ENCODE measurements around the gene GIMD1. TPM values are rescaled to one million over a fixed set of nuclear protein-coding genes. Genes with fewer than 3 reads are reported as not detected.
"Not testable (repeated sequence)": the region's sequence is repeated elsewhere in the genome, so short reads cannot be mapped to it uniquely, and the experiment has no call there.

GIMD1 gene
- total RNA-seq, 1 donor from 2014 or later = not detected

DNA sequence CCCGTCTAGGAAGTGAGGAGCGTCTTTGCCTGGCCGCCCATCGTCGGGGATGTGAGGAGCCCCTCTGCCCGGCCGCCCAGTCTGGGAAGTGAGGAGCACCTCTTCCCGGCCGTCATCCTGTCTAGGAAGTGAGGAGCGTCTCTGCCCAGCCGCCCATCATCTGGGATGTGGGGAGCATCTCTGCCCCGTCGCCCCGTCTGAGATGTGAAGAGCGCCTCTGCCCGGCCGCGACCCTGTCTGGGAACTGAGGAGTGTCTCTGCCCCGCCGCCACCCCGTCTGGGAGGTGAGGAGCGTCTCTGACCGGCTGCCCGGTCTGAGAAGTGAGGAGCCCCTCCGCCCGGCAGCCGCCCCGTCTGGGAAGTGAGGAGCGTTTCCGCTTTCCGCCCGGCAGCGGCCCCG lies 47.4 kb downstream of the GIMD1 start:
- H3K27ac ChIP-seq (ENCODE audit: low read depth, low read length); H3K4me3 ChIP-seq (ENCODE audit: insufficient read depth, low read depth, low read length); H4K20me1 ChIP-seq (ENCODE audit: insufficient read depth, low read length); H3K4me3 Mint-ChIP-seq (ENCODE audit: unreplicated experiment); H3K9me3 ChIP-seq (ENCODE audit: insufficient read depth, low read depth, low read length); H3K27me3 Mint-ChIP-seq (ENCODE audit: low read depth, unreplicated experiment); H3K4me1 Mint-ChIP-seq (ENCODE audit: low read depth, unreplicated experiment); H2AFZ ChIP-seq (ENCODE audit: low read depth, low read length); H3K4me2 ChIP-seq (ENCODE audit: low read length); H3K36me3 Mint-ChIP-seq (ENCODE audit: low read depth, unreplicated experiment); H3K36me3 ChIP-seq (ENCODE audit: insufficient read depth, low read length); H3K9me3 Mint-ChIP-seq (ENCODE audit: unreplicated experiment); H3K27ac Mint-ChIP-seq (ENCODE audit: unreplicated experiment); H3K27me3 ChIP-seq (ENCODE audit: insufficient read depth, low read length); H3K9ac ChIP-seq (ENCODE audit: low read length); FAIRE-seq; DNase-seq (ENCODE audit: low read depth): not testable (repeated sequence)
- H3K4me1 ChIP-seq (ENCODE audit: insufficient read depth, low read length) = peaks cover 10% of the 10 kb centered on the region
- peaks cover 74% of the 10 kb centered on the region for H3K79me2 ChIP-seq (ENCODE audit: insufficient read depth, low read length)

GRCh38 chr4:106320235-106320634 lies 48.3 kb downstream of the GIMD1 start:
- H3K9ac ChIP-seq (ENCODE audit: low read length) = no peak overlapping the region
- H3K9me3 ChIP-seq (ENCODE audit: insufficient read depth, low read depth, low read length) = no peaks in the 10 kb centered on the region
- peaks cover 8% of the 10 kb centered on the region for H3K4me1 Mint-ChIP-seq (ENCODE audit: low read depth, unreplicated experiment)
- TF ChIP-seq CTCF (IDR thresholded peaks at IDR 0.05; ENCODE audit: insufficient read depth, low read depth, low read length) = no peak
- no peak for TF ChIP-seq EZH2 (IDR thresholded peaks at IDR 0.05; ENCODE audit: insufficient read depth, low read length)
- DNase-seq (ENCODE audit: low read depth) = no peak
- H3K36me3 Mint-ChIP-seq (ENCODE audit: low read depth, unreplicated experiment) = peaks cover 2% of the 10 kb centered on the region
- H3K4me3 ChIP-seq (ENCODE audit: insufficient read depth, low read depth, low read length) = no peak overlapping the region
- no peaks in the 10 kb centered on the region for H3K36me3 ChIP-seq (ENCODE audit: insufficient read depth, low read length)
- no peaks in the 10 kb centered on the region for H3K27me3 ChIP-seq (ENCODE audit: insufficient read depth, low read length)
- no peaks in the 10 kb centered on the region for H3K9me3 Mint-ChIP-seq (ENCODE audit: unreplicated experiment)
- H2AFZ ChIP-seq (ENCODE audit: low read depth, low read length) = no peak overlapping the region
- H3K4me1 ChIP-seq (ENCODE audit: insufficient read depth, low read length) = peaks cover 11% of the 10 kb centered on the region
- H3K27ac ChIP-seq (ENCODE audit: low read depth, low read length) = no peak overlapping the region
- H3K27me3 Mint-ChIP-seq (ENCODE audit: low read depth, unreplicated experiment) = no peaks in the 10 kb centered on the region
- peaks cover 5% of the 10 kb centered on the region for H4K20me1 ChIP-seq (ENCODE audit: insufficient read depth, low read length)
- H3K79me2 ChIP-seq (ENCODE audit: insufficient read depth, low read length) = peaks cover 83% of the 10 kb centered on the region
- no peak overlapping the region for H3K4me3 Mint-ChIP-seq (ENCODE audit: unreplicated experiment)
- H3K4me2 ChIP-seq (ENCODE audit: low read length) = no peak overlapping the region
- FAIRE-seq = no peak
- no peak overlapping the region for H3K27ac Mint-ChIP-seq (ENCODE audit: unreplicated experiment)

- no peak overlapping the region for H3K27ac Mint-ChIP-seq (ENCODE audit: unreplicated experiment)
- peak overlapping the region; percentile 93 for H3K4me2 ChIP-seq (ENCODE audit: low read length)
These were observed 50.1 kb downstream of the GIMD1 start for GRCh38 chr4:106318511-106318910.

More at GRCh38 chr4:106318511-106318910, 50.1 kb downstream of the GIMD1 start:
- H3K9me3 ChIP-seq (ENCODE audit: insufficient read depth, low read depth, low read length) = no peaks in the 10 kb centered on the region
- peaks cover 15% of the 10 kb centered on the region for H3K4me1 Mint-ChIP-seq (ENCODE audit: low read depth, unreplicated experiment)
- DNase-seq (ENCODE audit: low read depth) (no peak), FAIRE-seq (no peak)
- H3K79me2 ChIP-seq (ENCODE audit: insufficient read depth, low read length) = peaks cover 87% of the 10 kb centered on the region
- no peak overlapping the region for H3K4me3 ChIP-seq (ENCODE audit: insufficient read depth, low read depth, low read length)
- H2AFZ ChIP-seq (ENCODE audit: low read depth, low read length) = no peak overlapping the region
- H4K20me1 ChIP-seq (ENCODE audit: insufficient read depth, low read length) = peaks cover 5% of the 10 kb centered on the region
- no peaks in the 10 kb centered on the region for H3K27me3 ChIP-seq (ENCODE audit: insufficient read depth, low read length)
- TF ChIP-seq EZH2 (IDR thresholded peaks at IDR 0.05; ENCODE audit: insufficient read depth, low read length) = no peak
- TF ChIP-seq CTCF (IDR thresholded peaks at IDR 0.05; ENCODE audit: insufficient read depth, low read depth, low read length) = no peak
- H3K9me3 Mint-ChIP-seq (ENCODE audit: unreplicated experiment) = no peaks in the 10 kb centered on the region
- H3K4me1 ChIP-seq (ENCODE audit: insufficient read depth, low read length) = peaks cover 16% of the 10 kb centered on the region
- no peak overlapping the region for H3K9ac ChIP-seq (ENCODE audit: low read length)
- no peak overlapping the region for H3K27ac ChIP-seq (ENCODE audit: low read depth, low read length)
- H3K36me3 ChIP-seq (ENCODE audit: insufficient read depth, low read length) = no peaks in the 10 kb centered on the region
- no peaks in the 10 kb centered on the region for H3K27me3 Mint-ChIP-seq (ENCODE audit: low read depth, unreplicated experiment)
- no peak overlapping the region for H3K4me3 Mint-ChIP-seq (ENCODE audit: unreplicated experiment)
- H3K36me3 Mint-ChIP-seq (ENCODE audit: low read depth, unreplicated experiment) = peaks cover 2% of the 10 kb centered on the region
